K562 (cell line): ENCODE results near the gene NACC1. TPM values are rescaled to one million over a fixed set of nuclear protein-coding genes. Genes with fewer than 3 reads are reported as not detected.

ENCODE experiments used
- ARNT ChIP-seq, 2 experiments: fragments of 450-650 bp; IDR thresholded peaks; 2 replicates each; pipeline ENCODE4 v1.6.1; 2016; ENCODE audit warnings: mild to moderate bottlenecking in 1 of 2
- CBX3 ChIP-seq, 2 experiments: IDR thresholded peaks; 1 replicate in 1 of 2; 2 replicates in 1 of 2; pipeline ENCODE4 v1.6.1; 2012; ENCODE audit warnings: inconsistent platforms in 2 of 2, low read length in 2 of 2, borderline replicate concordance in 1 of 2, control low read depth in 1 of 2
- CBX5 ChIP-seq: IDR thresholded peaks from 2 replicates; pipeline ENCODE4 v1.6.1; 2014; ENCODE audit warnings: low read depth, borderline replicate concordance
- EP400 ChIP-seq: fragments of 450-650 bp; IDR thresholded peaks from 2 replicates; pipeline ENCODE4 v1.6.1; 2017; ENCODE audit warnings: antibody characterized with exemption, mild to moderate bottlenecking, moderate library complexity
- FOS ChIP-seq: IDR thresholded peaks from 3 replicates; pipeline ENCODE4 v1.6.1; 2011; ENCODE audit not compliant: insufficient read length; ENCODE audit errors: extremely low read depth
- GTF2E2 ChIP-seq: fragments of 200-800 bp; sonication (Bioruptor generic); IDR thresholded peaks from 2 replicates; pipeline ENCODE4 v1.6.1; 2016; ENCODE audit warnings: missing genetic modification characterization, missing compliant biosample characterization
- HDAC8 ChIP-seq: fragments of 450-650 bp; IDR thresholded peaks from 2 replicates; pipeline ENCODE4 v1.6.1; 2016; ENCODE audit warnings: mild to moderate bottlenecking, missing genetic modification characterization, moderate library complexity, missing compliant biosample characterization
- KLF13 ChIP-seq: fragments of 450-650 bp; IDR thresholded peaks from 2 replicates; pipeline ENCODE4 v1.6.1; 2016; ENCODE audit warnings: missing genetic modification characterization, low read depth, mild to moderate bottlenecking, missing compliant biosample characterization, moderate library complexity, borderline replicate concordance
- KLF6 ChIP-seq: fragments of 250-450 bp; sonication (Bioruptor Pico); IDR thresholded peaks from 2 replicates; pipeline ENCODE4 v1.4.0; 2020; ENCODE audit warnings: mild to moderate bottlenecking, moderate library complexity, borderline replicate concordance
- MYNN ChIP-seq, 2 experiments: sonication (generic); formaldehyde crosslinking in 1 of 2; IDR thresholded peaks; 2 replicates each; pipeline versions ENCODE4 v1.5.0 to v1.6.1; 2016 to 2020; ENCODE audit warnings: antibody characterized with exemption in 1 of 2, missing genetic modification reagents in 1 of 2
- NEUROD1 ChIP-seq: fragments of 150-350 bp; IDR thresholded peaks from 2 replicates; pipeline ENCODE4 v1.6.1; 2014; ENCODE audit warnings: borderline replicate concordance, low read length, low read depth; ENCODE audit not compliant: partially characterized antibody
- PTTG1 ChIP-seq: fragments of 450-650 bp; IDR thresholded peaks from 2 replicates; pipeline ENCODE4 v1.6.1; 2016; ENCODE audit warnings: low read depth, mild to moderate bottlenecking, missing genetic modification characterization, missing compliant biosample characterization
- PURB ChIP-seq: sonication (generic); formaldehyde crosslinking; IDR thresholded peaks from 2 replicates; pipeline ENCODE4 v1.9.0; 2021; ENCODE audit warnings: low read depth, mild to moderate bottlenecking, missing genetic modification reagents
- SMAD4 ChIP-seq: fragments of 250-450 bp; sonication (Bioruptor Pico); conservative IDR thresholded peaks from 2 replicates; pipeline ENCODE4 v1.8.0; 2021; ENCODE audit warnings: inconsistent platforms, mild to moderate bottlenecking, moderate library complexity
- SMARCE1 ChIP-seq: fragments of 450-650 bp; IDR thresholded peaks from 2 replicates; pipeline ENCODE4 v1.7.1; 2016; ENCODE audit warnings: mild to moderate bottlenecking
- SMC3 ChIP-seq: conservative IDR thresholded peaks from 2 replicates; pipeline ENCODE4 v1.6.1; 2011; ENCODE audit warnings: low read depth, low read length, improper control_type of control experiment; ENCODE audit not compliant: insufficient read depth
- SP2 ChIP-seq: IDR thresholded peaks from 2 replicates; pipeline ENCODE4 v1.6.1; 2011; ENCODE audit warnings: mild to moderate bottlenecking, low read depth, low read length, moderate library complexity; ENCODE audit not compliant: poor library complexity, severe bottlenecking; ENCODE audit errors: extremely low read depth
- TBP ChIP-seq: optimal IDR thresholded peaks from 2 replicates; pipeline ENCODE3; 2011; ENCODE audit warnings: low read depth, low read length, improper control_type of control experiment
- TFAP4 ChIP-seq: sonication (generic); formaldehyde crosslinking; IDR thresholded peaks from 2 replicates; pipeline ENCODE4 v1.8.0; 2022; ENCODE audit warnings: missing genetic modification reagents, mild to moderate bottlenecking, moderate library complexity, borderline replicate concordance
- ZBTB8A ChIP-seq: fragments of 450-650 bp; IDR thresholded peaks from 2 replicates; pipeline ENCODE4 v1.6.1; 2018; ENCODE audit warnings: mild to moderate bottlenecking, moderate library complexity; ENCODE audit not compliant: partially characterized antibody
- ZNF174 ChIP-seq: fragments of 250-450 bp; sonication (Bioruptor Pico); IDR thresholded peaks from 2 replicates; pipeline ENCODE4 v1.4.0; 2020; ENCODE audit warnings: mild to moderate bottlenecking
- ZNF23 ChIP-seq: fragments of 250-450 bp; sonication (Bioruptor Pico); IDR thresholded peaks from 2 replicates; pipeline ENCODE4 v1.4.0; 2020; ENCODE audit warnings: mild to moderate bottlenecking
- ZNF263 ChIP-seq: sonication (generic); formaldehyde crosslinking; IDR thresholded peaks from 2 replicates; pipeline ENCODE4 v1.8.0; 2022; ENCODE audit warnings: mild to moderate bottlenecking, missing genetic modification reagents, borderline replicate concordance
- ZNF57 ChIP-seq: fragments of 450-650 bp; formaldehyde crosslinking; IDR thresholded peaks from 2 replicates; pipeline ENCODE4 v1.4.0; 2020; ENCODE audit warnings: mild to moderate bottlenecking, moderate library complexity
- ZNF583 ChIP-seq: fragments of 250-450 bp; sonication (Bioruptor Pico); IDR thresholded peaks from 2 replicates; pipeline ENCODE4 v1.4.0; 2020
- ZNF79 ChIP-seq: fragments of 250-450 bp; sonication (Bioruptor Pico); IDR thresholded peaks from 2 replicates; pipeline ENCODE4 v1.4.0; 2020; ENCODE audit warnings: low read depth, mild to moderate bottlenecking, moderate library complexity
- polyA plus RNA-seq, 8 experiments: library from polyadenylated mRNA; depleted of rRNA in 4 of 8; stranded (reverse) in 5 of 8; unstranded in 3 of 8; fragments of >200 nt; fragmentation: Nextera tagmentation in 2 of 8; fragmentation: Illumina TruSeq in 1 of 8; extraction: Ambion mirVana in 2 of 8; extraction: Trizol in 1 of 8; gene quantifications; 2 replicates each; pipeline versions ENCODE4 v1.2.1 to v1.2.3, GENCODE V29; 2011 to 2014; ENCODE audit warnings: inconsistent platforms in 1 of 8, missing spikeins in 1 of 8
- total RNA-seq, 7 experiments: library from RNA; depleted of rRNA in 6 of 7; stranded (reverse); fragments of >200 nt in 6 of 7; fragmentation: Illumina TruSeq in 2 of 7; extraction: Trizol in 2 of 7; gene quantifications; 2 replicates each; pipeline versions ENCODE4 v1.2.1 to v1.2.3, GENCODE V29; 2011 to 2021; ENCODE audit warnings: low replicate concordance in 1 of 7
- TF ChIP-seq, protein P1 (sequence below): fragments of 250-450 bp; sonication (Bioruptor Pico); IDR thresholded peaks from 2 replicates; pipeline ENCODE4 v1.8.0; 2022; ENCODE audit warnings: moderate library complexity, mild to moderate bottlenecking, inconsistent platforms
- TF ChIP-seq, protein P2 (sequence below), 2 experiments: fragments of 200-800 bp in 1 of 2; sonication (Bioruptor generic) in 1 of 2; sonication (generic) in 1 of 2; formaldehyde crosslinking in 1 of 2; IDR thresholded peaks in 1 of 2; conservative IDR thresholded peaks in 1 of 2; 2 replicates each; pipeline versions ENCODE4 v1.5.0 to v1.6.1; 2016 to 2020; ENCODE audit warnings: missing compliant biosample characterization in 1 of 2, missing genetic modification characterization in 1 of 2, missing genetic modification reagents in 1 of 2

The NACC1 gene
- total and polyA plus RNA-seq, 9 of the 15 experiments (the other 6 are each of a cell fraction or from before 2014, with no cell fraction given), result 0.04 to 96.6 (median 25.8) TPM

GRCh38 chr19:13154911-13155471 lies 36.9 kb downstream of the NACC1 start (continued):
- TF ChIP-seq CBX3 (IDR thresholded peaks at IDR 0.05; ENCODE audit: borderline replicate concordance in 1 of 2, low read length in 2 of 2), result 0 out of 3 replicates have a peak, but pooled peaks of 1 of the 2 experiments have one; percentile 16
- TF ChIP-seq SMAD4 (CRISPR knock-in tag), result no peak
- TF ChIP-seq MYNN (IDR thresholded peaks at IDR 0.05), result no peak
- no peak for TF ChIP-seq MYNN (CRISPR knock-in tag; IDR thresholded peaks at IDR 0.05)
- no peak for TF ChIP-seq SP2
- TF ChIP-seq ZNF57 (CRISPR knock-in tag), result no peak
- peak; percentile 95 for TF ChIP-seq TFAP4
- no peak for TF ChIP-seq ZNF174 (CRISPR knock-in tag)
- TF ChIP-seq NEUROD1, result no peak
- TF ChIP-seq ZBTB8A, result no peak
- no peak for TF ChIP-seq ZNF583 (CRISPR knock-in tag)
- no peak for TF ChIP-seq ZNF263 (CRISPR knock-in tag)
- TF ChIP-seq PTTG1 (tag), result no peak
- TF ChIP-seq, protein P1, sequence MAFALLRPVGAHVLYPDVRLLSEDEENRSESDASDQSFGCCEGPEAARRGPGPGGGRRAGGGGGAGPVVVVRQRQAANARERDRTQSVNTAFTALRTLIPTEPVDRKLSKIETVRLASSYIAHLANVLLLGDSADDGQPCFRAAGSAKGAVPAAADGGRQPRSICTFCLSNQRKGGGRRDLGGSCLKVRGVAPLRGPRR (CRISPR knock-in tag), result no peak
- TF ChIP-seq KLF13 (tag), result no peak; the same call in 1 of the 2 replicates
- no peak for TF ChIP-seq KLF6 (CRISPR knock-in tag)
- TF ChIP-seq GTF2E2 (tag), result no peak
- peak; percentile 24 to 61; a peak in 1 of 4 replicates for TF ChIP-seq ARNT (IDR thresholded peaks at IDR 0.05)
- TF ChIP-seq FOS, result no peak
- no peak for TF ChIP-seq PURB
- TF ChIP-seq, protein P2, sequence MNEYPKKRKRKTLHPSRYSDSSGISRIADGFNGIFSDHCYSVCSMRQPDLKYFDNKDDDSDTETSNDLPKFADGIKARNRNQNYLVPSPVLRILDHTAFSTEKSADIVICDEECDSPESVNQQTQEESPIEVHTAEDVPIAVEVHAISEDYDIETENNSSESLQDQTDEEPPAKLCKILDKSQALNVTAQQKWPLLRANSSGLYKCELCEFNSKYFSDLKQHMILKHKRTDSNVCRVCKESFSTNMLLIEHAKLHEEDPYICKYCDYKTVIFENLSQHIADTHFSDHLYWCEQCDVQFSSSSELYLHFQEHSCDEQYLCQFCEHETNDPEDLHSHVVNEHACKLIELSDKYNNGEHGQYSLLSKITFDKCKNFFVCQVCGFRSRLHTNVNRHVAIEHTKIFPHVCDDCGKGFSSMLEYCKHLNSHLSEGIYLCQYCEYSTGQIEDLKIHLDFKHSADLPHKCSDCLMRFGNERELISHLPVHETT (CRISPR knock-in tag; conservative IDR thresholded peaks at IDR 0.05 in 1 of 2, IDR thresholded peaks at IDR 0.05 in 1 of 2), result no peak; a peak in 1 of 4 replicates
- no peak for TF ChIP-seq SMARCE1
- no peak; the same call in 1 of the 2 replicates for TF ChIP-seq EP400
- TF ChIP-seq ZNF23 (CRISPR knock-in tag), result no peak
- TF ChIP-seq SMC3, result no peak
- no peak for TF ChIP-seq ZNF79 (CRISPR knock-in tag)
- no peak for TF ChIP-seq HDAC8
- no peak for TF ChIP-seq TBP
- TF ChIP-seq CBX5, result no peak
